NCI-H146 treated with DMSO at 0.1 percent for 48 hours (cell line): Measurements from ENCODE around the gene OR2T34.
"Not testable (repeated sequence)": the region's sequence is repeated elsewhere in the genome, so short reads cannot be mapped to it uniquely, and the experiment has no call there.

Experiments used
- DNase-seq: peaks from one replicate; lab custom pipeline; 2025; ENCODE audit not compliant: unreplicated experiment; lab: John Stamatoyannopoulos, UW

Gene OR2T34, protein sequence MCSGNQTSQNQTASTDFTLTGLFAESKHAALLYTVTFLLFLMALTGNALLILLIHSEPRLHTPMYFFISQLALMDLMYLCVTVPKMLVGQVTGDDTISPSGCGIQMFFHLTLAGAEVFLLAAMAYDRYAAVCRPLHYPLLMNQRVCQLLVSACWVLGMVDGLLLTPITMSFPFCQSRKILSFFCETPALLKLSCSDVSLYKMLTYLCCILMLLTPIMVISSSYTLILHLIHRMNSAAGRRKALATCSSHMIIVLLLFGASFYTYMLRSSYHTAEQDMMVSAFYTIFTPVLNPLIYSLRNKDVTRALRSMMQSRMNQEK

DNA sequence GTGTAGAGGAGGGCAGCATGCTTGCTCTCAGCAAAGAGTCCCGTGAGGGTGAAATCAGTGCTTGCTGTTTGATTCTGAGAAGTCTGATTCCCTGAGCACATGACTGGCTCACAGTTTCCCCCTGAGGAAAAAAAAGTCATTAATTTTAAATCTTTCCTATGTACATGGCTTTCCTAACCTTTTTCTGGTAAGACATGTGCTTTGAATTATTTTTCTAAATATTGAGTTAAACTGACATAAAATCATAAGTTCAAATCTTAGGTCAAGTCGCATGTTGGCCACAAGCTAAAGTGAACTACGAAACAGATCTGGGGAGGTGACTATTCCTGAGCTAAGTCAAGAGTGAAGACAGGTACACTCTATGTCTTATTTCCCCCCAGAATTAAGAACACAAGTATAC lies at the start of gene OR2T34:
OR2T34 (minus strand) TSS at position 101 of the 400 bp plus-strand sequence; CDS start at position 101, 0 bp downstream.
- DNase-seq, result not testable (repeated sequence)

GRCh38 chr1:248622570-248623001 lies 48.0 kb upstream of the OR2T34 start:
- DNase-seq, result peak; percentile 9

DNA sequence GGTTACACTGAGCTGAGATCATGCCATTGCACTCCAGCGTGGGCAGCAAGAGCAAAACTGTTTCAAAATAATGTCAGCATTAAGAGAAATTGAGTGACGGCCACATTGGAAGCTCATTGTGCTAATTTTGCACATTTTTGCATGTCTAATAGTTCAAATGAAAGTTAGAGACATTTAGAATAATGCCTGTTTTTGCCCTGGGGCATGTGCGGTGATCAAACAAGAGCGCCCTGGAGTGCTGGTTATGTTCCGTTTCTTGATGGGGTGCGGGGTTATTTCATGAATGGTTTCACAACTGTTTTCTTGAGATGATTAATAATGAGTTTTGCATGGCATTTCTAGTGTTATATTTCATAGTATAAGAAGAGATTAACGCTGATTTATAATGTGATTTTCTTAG lies 47.2 kb upstream of the OR2T34 start:
- no peak for DNase-seq

DNA sequence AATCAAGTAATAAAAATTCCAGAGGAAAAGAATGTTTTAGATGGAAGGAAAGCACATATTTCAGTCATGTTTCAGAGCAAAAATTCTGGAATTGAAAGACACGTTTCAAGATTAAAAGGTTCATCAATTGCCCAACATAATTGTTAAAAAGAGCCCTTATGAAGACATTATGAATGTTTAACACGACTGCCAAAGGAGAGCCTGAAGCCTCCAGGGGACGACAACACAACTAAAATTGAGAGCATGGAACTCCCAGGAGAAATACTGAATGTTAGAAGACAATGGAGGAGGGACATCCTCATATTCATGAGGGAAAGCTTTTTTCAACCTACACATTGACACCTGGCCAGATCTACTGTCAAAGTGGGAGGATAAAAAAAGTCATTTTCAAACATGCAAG lies 44.3 kb upstream of the OR2T34 start:
- DNase-seq, result no peak

DNA sequence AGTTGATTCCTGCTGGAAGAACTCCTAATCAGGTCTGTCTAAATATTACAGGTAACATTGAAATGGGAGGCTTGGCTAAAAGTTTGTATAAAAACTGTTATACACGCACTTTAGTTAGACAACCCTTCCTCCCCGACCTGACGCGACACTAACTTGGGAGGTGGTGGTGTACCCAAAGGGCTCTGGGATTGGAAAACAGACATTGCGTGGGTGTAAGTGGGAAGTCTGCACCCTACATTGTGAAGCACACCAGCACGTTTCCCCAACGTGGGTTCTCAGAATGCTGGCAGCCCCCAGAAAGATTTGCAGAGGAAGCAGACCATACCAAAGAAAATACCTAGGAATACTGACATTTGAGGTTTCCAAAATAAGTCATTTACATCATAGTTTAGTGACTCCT lies 43.6 kb upstream of the OR2T34 start:
- DNase-seq, result no peak

- no peak for DNase-seq
Observed at GRCh38 chr1:248613742-248614141, 39.2 kb upstream of the OR2T34 start.

DNA sequence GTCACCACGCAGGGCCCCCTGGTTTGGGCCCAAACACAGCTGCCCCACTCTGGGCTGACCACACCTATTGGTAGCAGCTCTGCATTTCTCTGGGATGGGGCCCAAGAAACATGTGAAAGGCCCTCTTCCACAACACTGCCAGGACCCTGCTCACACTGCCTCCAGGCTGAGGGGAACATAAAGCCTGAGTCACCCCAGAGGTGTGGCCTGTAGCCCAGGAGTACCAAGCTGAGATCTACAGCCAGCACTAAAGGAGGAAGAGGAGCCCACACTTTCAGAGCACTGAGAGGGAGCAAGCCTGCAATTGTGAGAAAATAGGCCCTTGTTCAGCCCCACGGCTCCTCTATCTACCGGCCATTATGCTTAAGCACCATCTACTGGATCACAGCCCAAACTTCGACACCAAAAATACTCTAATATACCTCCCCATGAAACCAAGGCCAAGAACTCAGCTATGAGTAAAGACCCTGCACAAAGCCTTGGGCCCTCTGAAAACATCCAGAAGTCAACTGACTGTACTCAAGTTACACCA lies 37.4 kb upstream of the OR2T34 start:
- no peak for DNase-seq

- DNase-seq, result no peak
Observed at GRCh38 chr1:248610301-248610700, 35.7 kb upstream of the OR2T34 start.

GRCh38 chr1:248599396-248599795 lies 24.8 kb upstream of the OR2T34 start:
- DNase-seq, result no peak

GRCh38 chr1:248597589-248597988 lies 23.0 kb upstream of the OR2T34 start, which contains the start of gene OR2T10:
OR2T10 (minus strand) TSS chr1:248597700; CDS start chr1:248593768, 3,932 bp downstream.
- DNase-seq, result no peak

- DNase-seq, result no peak
Observed at GRCh38 chr1:248596615-248597014, 22.1 kb upstream of the OR2T34 start.

GRCh38 chr1:248593226-248593625 lies 18.7 kb upstream of the OR2T34 start:
- DNase-seq, result no peak

DNA sequence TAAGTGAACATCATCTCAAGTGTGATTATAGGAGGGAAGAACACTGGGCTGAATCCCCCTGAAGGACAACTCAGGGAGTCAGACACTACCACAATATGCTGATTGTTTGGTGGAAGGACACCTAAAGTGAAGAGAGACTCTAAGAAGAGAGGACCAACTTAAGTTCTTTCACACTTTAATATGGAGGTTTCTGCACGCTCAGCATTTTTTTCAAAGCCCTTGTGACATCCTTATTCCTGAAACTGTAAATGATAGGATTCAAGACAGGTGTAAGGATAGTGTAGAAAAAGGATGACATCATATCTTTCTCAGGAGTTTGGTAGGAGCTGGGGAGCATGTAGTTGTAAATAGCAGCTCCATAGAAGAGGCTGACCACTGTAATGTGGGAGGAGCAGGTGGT lies 18.1 kb upstream of the OR2T34 start:
- DNase-seq, result no peak

DNA sequence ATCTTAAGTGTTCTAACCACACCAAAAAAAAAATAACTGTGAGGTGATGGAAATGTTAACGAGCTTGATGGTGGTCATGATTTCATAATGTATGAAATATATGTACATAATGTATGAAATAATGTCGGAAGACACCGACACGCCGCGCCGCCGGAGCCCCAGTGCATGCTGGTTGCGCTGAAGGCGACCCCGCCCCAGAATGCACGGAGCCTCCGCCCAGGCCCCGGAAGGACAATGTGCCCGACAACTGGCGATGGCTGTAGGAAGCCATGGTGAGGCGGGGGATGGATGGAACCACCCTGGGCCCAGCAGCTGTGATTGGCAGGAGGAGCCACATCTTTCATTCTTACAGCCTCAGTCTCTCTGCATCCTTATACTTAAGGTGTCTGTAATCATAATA lies 15.5 kb upstream of the OR2T34 start:
- no peak for DNase-seq

GRCh38 chr1:248589334-248589733 lies 14.8 kb upstream of the OR2T34 start:
- DNase-seq, result no peak

DNA sequence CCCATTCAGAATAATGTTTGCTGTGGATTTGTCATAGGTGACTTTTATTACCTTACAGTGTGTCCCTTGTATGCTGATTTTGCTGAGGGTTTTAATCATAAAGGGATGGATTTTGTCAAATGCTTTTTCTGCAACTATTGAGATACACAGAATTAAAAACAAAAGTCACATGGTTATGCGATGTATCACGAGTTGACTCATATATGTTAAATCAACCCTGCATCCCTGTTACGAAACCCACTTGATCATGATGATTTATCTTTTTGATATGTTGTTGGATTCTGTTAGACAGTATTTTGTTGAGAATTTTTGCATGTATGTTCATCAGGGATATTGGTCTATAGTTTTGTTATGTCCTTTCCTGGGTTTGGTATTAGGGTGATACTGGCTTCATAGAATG lies 10.7 kb upstream of the OR2T34 start:
- DNase-seq, result no peak

DNA sequence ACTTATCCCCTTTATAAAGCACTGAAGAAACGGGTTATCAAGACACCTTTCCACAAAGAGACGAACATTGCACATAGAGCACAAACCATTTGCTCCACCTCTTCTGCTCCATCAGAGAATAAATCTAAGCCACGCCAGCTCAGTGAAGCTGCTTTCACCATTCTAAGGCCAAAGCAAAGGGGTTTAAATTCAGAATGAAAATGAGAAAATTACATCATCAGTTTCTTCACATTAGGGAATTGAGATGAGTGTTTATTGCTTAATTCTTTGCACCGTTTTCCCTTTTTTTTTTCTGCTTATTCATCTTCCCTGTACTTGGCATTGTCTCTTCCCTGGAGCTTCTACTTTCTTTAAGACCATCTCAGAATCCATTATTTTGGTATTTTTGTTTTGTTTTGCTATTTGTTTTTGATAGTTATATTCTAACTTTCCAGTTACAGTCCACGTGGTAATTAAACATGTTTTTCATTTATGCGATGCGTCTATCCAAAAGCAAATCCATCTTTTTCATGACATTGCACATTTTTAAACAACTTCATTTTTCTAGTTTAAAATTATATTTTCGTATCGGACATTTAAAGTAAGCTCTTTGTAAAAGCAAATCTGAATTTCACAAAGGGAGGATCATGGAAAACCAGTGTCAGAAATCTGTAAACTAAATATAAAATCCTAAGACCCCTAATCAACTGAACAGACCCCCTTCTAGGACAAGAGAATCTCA lies 1.9 kb upstream of the OR2T34 start:
- no peak for DNase-seq

GRCh38 chr1:248573856-248574255 lies 701 bp downstream of the OR2T34 start:
- DNase-seq, result not testable (repeated sequence)

- DNase-seq, result not testable (repeated sequence)
Observed at GRCh38 chr1:248572049-248572448, 2.5 kb downstream of the OR2T34 start.

GRCh38 chr1:248570811-248571210 lies 3.7 kb downstream of the OR2T34 start:
- DNase-seq, result not testable (repeated sequence)

GRCh38 chr1:248569049-248569448 lies 5.5 kb downstream of the OR2T34 start:
- not testable (repeated sequence) for DNase-seq
